Ishikawa (cell line): ENCODE results near the gene IFNG-AS1.

Source experiments
- MAX ChIP-seq: IDR thresholded peaks from 2 replicates; pipeline ENCODE4 v1.6.1; 2012
- RAD21 ChIP-seq: IDR thresholded peaks from 2 replicates; pipeline ENCODE4 v1.6.1; 2012; ENCODE audit warnings: low read depth
- ZBTB7A ChIP-seq: IDR thresholded peaks from 2 replicates; pipeline ENCODE4 v1.6.1; 2012; ENCODE audit warnings: low read depth

- TF ChIP-seq RAD21 (no peak), MAX (no peak), ZBTB7A (no peak)
Measured at GRCh38 chr12:67993143-67993542, 3.9 kb downstream of the IFNG-AS1 start.
